ENCODE results near the gene TMEM117. TPM values are rescaled to one million over a fixed set of nuclear protein-coding genes. Genes with fewer than 3 reads are reported as not detected.

The TMEM117 gene
- total and polyA plus RNA-seq, 12 donors = 4.0 to 8.5 (median 7.1) TPM

GRCh38 chr12:43931187-43931586, 95.3 kb downstream of the TMEM117 start:
- no peaks in the 10 kb centered on the region for H3K27me3 ChIP-seq
- H3K4me1 ChIP-seq = no peaks in the 10 kb centered on the region
- DNase-seq (no peak), ATAC-seq (no peak)
- WGBS, 2 donors = 94 to 97% methylated on average over 2 of the region's 2 CpGs
- no peak overlapping the region for H3K4me3 ChIP-seq
- TF ChIP-seq, protein P1, sequence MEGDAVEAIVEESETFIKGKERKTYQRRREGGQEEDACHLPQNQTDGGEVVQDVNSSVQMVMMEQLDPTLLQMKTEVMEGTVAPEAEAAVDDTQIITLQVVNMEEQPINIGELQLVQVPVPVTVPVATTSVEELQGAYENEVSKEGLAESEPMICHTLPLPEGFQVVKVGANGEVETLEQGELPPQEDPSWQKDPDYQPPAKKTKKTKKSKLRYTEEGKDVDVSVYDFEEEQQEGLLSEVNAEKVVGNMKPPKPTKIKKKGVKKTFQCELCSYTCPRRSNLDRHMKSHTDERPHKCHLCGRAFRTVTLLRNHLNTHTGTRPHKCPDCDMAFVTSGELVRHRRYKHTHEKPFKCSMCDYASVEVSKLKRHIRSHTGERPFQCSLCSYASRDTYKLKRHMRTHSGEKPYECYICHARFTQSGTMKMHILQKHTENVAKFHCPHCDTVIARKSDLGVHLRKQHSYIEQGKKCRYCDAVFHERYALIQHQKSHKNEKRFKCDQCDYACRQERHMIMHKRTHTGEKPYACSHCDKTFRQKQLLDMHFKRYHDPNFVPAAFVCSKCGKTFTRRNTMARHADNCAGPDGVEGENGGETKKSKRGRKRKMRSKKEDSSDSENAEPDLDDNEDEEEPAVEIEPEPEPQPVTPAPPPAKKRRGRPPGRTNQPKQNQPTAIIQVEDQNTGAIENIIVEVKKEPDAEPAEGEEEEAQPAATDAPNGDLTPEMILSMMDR (IDR thresholded peaks at IDR 0.05) = no peak
- peaks cover 0 to 34% (median 6%) of the 10 kb centered on the region in 11 donors for H3K9me3 ChIP-seq
- intact Hi-C loops (cut with DNase I) = no loop called here
- H3K36me3 ChIP-seq = no peaks in the 10 kb centered on the region
- no peak overlapping the region for H3K27ac ChIP-seq

DNA sequence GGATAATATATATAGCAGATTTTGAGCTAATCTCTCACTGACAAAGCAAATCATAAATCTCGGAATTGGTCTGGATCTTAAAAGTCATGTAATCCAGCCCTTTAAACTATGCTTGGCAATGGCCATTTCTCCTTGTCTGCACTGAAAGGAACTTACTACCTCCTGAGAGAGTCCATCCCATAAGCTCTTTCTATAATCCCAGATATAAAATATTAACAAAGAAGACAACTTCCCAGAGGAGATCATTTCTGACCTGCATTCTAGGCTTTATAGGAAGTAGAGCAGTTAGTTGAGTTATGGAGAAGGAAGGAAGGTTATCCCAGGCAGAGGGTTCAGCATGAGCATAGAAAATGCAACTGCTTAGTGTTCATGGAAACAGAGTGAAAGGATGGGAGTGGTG, 99.7 kb downstream of the TMEM117 start:
- Histone ChIP-seq H3K36me3 (no peaks in the 10 kb centered on the region), H3K27ac (no peak overlapping the region), H3K4me1 (no peaks in the 10 kb centered on the region), H3K9me3 (peaks cover 0 to 27% (median 6%) of the 10 kb centered on the region in 11 donors), H3K4me3 (no peak overlapping the region), H3K27me3 (no peaks in the 10 kb centered on the region)
- DNase-seq (no peak), ATAC-seq (no peak)
- TF ChIP-seq, protein P1 (IDR thresholded peaks at IDR 0.05) = no peak
- 91 to 95% methylated on average over 1 of the region's 1 CpG for WGBS, 2 donors
- intact Hi-C loops (cut with DNase I) = no loop called here

GRCh38 chr12:43937947-43938346, 102.1 kb downstream of the TMEM117 start:
- intact Hi-C loops (cut with DNase I) = no loop called here
- Histone ChIP-seq H3K27ac (no peak overlapping the region), H3K4me3 (no peak overlapping the region), H3K36me3 (no peaks in the 10 kb centered on the region), H3K4me1 (no peaks in the 10 kb centered on the region), H3K9me3 (peaks cover 0 to 3% (median 0%) of the 10 kb centered on the region in 11 donors), H3K27me3 (no peaks in the 10 kb centered on the region)
- whole genome bisulfite sequencing, 2 donors = 66 to 74% methylated on average over 2 of the region's 2 CpGs
- DNase-seq (no peak), ATAC-seq (no peak)
- TF ChIP-seq, protein P1 (IDR thresholded peaks at IDR 0.05) = peak in 1 of 9 donors; percentile 15

- Histone ChIP-seq H3K36me3 (peaks cover 0 to 7% (median 0%) of the 10 kb centered on the region in 9 donors), H3K27ac (no peak overlapping the region), H3K4me3 (no peak overlapping the region), H3K4me1 (no peaks in the 10 kb centered on the region), H3K27me3 (no peaks in the 10 kb centered on the region), H3K9me3 (no peaks in the 10 kb centered on the region)
- DNase-seq (no peak), ATAC-seq (no peak)
- TF ChIP-seq, protein P1 (IDR thresholded peaks at IDR 0.05) = no peak
- intact Hi-C loops (cut with DNase I) = no loop called here
- 76 to 81% methylated on average over 2 of the region's 2 CpGs for whole genome bisulfite sequencing, 2 donors
Observed at GRCh38 chr12:43942379-43942778, 106.5 kb downstream of the TMEM117 start.

All from heart right ventricle (tissue), 16 donors.